HG02610 (cell line): Measurements from ENCODE around the gene SGPL1.

Source experiments
- ATAC-seq: cut with Tn5 transposase; IDR thresholded peaks from one replicate; pipeline ENCODE4 v1.9.1; 2021; ENCODE audit warnings: mild to moderate bottlenecking, moderate library complexity; ENCODE audit not compliant: unreplicated experiment

Gene SGPL1

GRCh38 chr10:70903262-70903921, 87.6 kb downstream of the SGPL1 start:
- ATAC-seq = no peak

GRCh38 chr10:70905071-70906021, 89.6 kb downstream of the SGPL1 start:
- ATAC-seq = no peak

- no peak for ATAC-seq
These were observed 90.5 kb downstream of the SGPL1 start for GRCh38 chr10:70906031-70906783.

GRCh38 chr10:70906953-70907636, 91.3 kb downstream of the SGPL1 start:
- no peak for ATAC-seq

GRCh38 chr10:70907637-70908405, 92.1 kb downstream of the SGPL1 start:
- no peak for ATAC-seq

- no peak for ATAC-seq
These were observed 92.9 kb downstream of the SGPL1 start for GRCh38 chr10:70908406-70909296.

GRCh38 chr10:70909326-70909935, 93.7 kb downstream of the SGPL1 start:
- ATAC-seq = no peak

GRCh38 chr10:70910486-70911341, 95.0 kb downstream of the SGPL1 start:
- ATAC-seq = no peak

GRCh38 chr10:70911386-70911785, 95.6 kb downstream of the SGPL1 start:
- ATAC-seq = no peak

GRCh38 chr10:70912556-70912955, 96.8 kb downstream of the SGPL1 start:
- ATAC-seq = no peak

- no peak for ATAC-seq
These were observed 97.6 kb downstream of the SGPL1 start for GRCh38 chr10:70913191-70913892.

GRCh38 chr10:70913893-70914240, 98.1 kb downstream of the SGPL1 start:
- no peak for ATAC-seq

GRCh38 chr10:70914316-70914864, 98.6 kb downstream of the SGPL1 start:
- ATAC-seq = no peak

- no peak for ATAC-seq
These were observed 99.5 kb downstream of the SGPL1 start for GRCh38 chr10:70915206-70915605.

GRCh38 chr10:70915806-70916205, 100.1 kb downstream of the SGPL1 start:
- ATAC-seq = no peak

GRCh38 chr10:70916241-70916640, 100.5 kb downstream of the SGPL1 start:
- ATAC-seq = no peak

GRCh38 chr10:70917226-70917625, 101.5 kb downstream of the SGPL1 start:
- no peak for ATAC-seq
